HuH-7.5 (cell line): ENCODE results near the gene CARHSP1.
"Not testable (repeated sequence)": the region's sequence is repeated elsewhere in the genome, so short reads cannot be mapped to it uniquely, and the experiment has no call there.

Experiments used
- DNase-seq: peaks from one replicate; pipeline ENCODE4 v3.0.0; 2011; ENCODE audit warnings: low spot score

CARHSP1 gene

DNA sequence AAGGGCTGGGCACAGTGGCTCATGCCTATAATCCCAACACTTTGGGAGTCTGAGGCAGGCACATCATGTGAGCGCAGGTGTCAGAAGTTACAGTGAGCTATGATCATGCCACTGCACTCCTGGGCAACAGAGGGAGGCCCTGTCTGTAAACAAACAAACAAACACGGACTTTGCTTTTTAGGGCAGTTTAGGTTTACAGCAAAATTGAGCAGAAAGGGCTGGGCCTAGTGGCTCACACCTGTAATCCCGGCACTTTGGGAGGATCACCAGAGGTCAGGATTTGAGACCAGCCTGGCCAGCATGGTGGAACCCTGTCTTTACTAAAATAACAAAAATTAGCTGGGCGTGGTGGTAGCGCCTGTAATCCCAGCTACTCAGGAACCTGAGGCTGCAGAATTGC is 3.3 kb upstream of the CARHSP1 start:
- DNase-seq = no peak

DNA sequence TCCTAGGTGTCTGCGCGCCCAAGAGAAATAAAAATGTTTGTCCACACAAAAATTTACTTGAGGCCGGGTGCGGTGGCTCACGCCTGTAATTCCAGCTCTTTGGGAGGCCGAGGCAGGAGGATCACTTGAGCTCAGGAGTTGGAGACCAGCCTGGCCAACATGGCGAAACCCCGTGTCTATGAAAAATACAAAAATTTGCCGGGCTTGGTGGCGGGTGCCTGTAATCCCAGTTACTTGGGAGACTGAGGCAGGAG is 1.1 kb upstream of the CARHSP1 start:
- DNase-seq = not testable (repeated sequence)

DNA sequence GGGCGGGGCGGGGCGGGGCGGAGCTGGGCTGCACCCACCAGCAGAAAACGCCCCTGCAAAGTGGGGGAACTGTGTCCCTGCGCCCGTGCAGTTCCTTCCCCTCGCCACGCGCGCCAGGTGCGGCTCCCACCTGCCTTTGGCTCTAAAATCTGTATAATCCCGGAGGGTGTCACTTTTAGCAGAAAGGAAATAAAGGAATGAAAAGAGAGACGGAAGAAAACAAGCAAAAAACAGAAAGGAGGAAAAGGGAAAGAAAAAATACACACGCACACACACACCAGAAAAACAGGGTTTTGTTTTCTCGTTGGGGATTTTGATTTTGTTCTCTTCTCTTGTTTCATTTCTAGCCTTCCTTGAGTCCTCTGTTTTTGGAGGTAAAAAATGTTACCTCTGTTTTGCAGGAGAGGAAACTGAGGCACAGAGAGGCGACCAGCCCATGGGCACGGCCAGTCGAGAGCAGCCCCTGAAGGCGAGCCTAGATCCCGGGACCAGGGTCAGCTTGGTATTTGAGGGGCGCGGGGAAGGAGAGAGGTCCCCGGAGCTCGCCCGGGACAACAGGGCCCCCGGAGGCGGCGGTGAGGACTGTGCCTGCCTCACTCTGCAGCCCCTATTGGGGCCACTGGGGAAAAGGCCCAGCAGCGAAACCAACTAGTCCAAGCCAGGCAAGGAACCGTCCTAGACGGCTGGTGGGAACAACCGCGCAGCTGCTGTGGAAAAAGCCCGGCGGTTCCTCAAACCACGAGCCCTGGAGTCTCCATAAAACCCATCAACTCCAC is 594 bp upstream of the CARHSP1 start:
- DNase-seq = peak; percentile 51

DNA sequence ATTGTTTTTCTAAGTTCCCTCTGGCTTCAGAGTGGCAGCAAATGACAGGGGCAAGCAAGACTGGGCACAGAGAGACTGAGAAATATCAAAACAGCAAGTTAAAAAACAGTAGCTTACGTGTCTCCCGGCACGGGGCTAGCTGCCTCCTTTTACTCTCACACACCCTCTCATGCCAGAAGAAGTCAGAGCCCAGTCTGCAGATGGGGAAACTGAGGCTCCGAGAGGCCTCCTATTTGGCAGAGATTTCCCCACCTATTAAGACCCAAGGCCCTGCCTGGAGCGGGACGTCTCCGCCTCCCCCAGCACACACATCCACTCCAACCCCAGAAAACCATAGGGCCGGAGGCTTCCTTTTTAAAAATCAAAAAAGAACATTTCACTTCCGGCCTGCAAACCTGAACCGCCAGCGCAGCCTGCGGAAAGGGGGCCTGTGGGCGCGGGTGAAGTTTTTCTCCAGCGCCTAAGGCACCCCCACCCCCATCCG is 832 bp downstream of the CARHSP1 start:
- DNase-seq = no peak

DNA sequence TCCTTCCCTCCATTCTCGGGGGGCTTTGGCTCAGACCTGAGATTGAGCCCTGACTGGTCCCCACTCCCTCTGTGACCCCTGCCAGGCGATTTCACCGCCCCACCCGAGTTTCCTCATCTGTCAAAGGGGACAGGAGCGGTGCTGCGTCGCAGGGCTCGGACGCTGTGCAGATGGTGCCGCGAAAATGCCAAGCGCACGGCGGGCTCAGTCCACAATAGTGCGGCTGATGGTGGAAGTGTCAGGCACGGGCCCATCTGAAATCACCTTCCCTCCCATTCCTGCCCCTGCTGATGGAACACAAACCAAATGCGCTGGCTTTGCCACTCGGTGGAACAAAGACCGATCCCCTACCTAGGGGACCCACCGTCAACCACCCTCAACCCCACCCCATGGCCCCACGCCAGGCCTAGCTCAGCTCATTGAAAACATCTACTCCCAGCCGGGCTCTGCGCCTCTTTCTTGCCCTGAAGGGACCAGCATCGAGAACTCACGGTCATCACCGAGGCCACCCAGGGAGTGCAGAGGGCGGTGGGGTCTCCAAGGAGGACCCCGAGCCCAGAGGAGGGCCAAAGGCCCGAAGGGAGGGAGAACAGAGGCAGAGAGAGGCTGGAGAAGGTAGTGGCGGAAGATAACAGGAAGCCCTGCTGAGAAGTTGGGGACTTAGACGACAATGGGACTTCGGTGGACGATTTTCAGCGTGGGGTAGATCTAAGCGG is 1.4 kb downstream of the CARHSP1 start:
- DNase-seq = no peak

DNA sequence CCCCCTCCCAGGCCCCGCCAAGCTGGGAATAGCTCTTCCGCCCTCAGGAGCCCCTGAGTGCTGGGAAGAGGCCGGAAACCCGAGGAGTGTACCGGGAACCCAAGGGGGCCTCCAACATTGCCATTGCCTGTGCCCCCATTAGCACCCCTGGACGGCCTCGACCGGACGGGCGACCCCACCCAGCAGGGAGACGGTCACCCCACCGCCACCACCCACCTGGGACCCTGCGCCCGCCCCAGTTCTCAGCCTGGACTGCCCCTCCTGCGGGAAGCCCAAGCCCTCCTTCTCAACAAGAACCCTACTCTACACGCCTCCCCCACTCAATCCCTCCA is 2.0 kb downstream of the CARHSP1 start:
- DNase-seq = no peak

DNA sequence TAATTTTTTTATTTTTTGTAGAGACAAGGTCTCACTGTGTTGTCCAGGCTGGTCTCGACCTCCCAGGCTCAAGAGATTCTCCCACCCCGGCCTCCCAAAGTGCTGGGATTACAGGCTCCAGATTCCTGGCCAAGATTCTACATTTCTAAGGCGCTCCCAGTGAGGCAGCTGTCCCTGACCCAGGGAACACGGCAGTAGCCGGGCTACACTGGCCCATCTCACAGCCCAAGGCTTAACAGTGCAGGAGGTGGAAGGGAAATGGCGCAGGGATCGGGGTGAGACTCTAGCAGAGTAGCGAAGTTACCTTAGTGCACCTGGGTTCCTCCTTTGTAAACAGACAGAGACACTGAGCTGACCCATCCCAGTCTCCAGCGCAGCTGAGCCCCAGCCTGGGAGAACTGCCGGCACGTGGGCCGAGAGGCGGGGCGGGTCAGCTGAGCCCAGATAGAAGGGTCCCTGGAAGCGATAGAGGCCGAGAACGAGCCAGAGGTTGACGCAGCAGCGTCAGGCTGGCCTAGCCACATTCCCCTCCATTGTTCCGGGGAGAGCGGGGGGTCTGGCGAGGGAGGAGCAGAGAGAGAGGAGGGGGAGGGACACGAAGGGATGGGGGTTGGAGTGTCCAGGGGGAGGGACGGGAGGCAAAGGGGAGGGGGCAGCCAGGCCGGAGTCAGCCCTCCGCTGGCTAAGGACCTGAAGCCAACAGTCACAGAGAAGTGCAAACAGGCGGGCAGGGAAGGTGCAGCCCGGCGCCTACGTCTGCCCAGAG is 2.5 kb downstream of the CARHSP1 start:
- peak; percentile 43 for DNase-seq

DNA sequence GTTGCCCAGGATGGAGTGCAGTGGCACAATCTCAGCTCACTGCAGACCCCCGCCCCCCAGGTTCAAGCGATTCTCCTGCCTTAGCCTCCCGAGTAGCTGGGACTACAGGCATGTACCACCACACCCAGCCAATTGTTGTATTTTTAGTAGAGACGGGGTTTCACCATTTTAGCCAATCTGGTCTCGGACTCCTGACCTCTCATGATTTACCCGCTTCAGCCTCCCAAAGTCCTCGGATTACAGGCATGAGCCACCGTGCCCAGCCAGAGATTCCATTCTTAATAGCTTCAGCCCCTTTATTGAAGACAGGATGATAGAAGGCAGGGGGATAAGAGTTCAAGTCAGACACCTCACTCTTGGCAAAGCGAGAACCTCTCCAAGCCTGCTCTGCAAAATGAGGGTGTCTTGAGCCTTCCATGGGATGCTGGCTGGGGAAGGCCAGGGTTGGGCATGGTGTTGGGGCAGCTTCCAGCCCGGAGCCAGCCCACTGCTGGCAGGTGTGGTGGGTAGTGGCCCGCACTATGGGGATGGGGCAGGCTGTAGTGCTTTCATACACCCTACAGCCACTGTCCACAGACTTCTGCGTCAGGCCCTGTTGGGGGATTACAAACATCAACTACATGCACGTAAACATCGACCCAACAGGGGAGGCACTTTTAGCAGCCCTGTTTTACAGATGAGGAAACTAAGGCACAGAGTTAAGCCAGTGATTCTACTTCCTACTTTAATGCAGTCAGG is 3.5 kb downstream of the CARHSP1 start:
- no peak for DNase-seq

DNA sequence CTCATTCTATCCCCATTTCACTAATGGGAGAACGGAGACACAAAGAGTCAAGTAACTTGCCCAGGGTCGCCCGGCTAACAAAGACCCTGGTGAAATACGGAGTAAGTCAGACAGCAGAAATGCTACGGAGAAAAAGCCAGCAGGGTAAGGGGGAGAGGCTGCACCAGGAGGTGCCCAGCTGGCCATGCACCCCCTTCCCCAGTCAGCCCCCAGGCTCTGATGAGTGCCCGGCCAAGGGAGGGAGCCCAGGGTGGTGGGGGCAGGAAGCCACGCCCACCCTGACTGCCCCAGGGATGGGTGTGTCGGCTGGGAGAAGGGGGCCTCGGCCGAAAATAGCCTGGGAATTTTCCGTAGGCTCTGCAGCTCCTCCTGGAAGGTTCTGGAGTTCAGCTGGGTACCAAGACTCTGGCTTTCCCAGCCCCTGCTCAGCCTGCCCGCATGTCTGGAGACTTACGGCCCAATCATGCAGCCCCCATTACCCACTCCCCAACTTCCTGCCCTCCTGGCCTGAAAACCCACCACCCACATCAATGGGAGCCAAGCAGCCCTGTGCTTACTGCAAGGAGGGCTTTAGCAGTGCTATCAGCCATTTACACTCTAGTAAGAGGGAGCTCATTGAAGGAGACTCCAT is 4.2 kb downstream of the CARHSP1 start:
- no peak for DNase-seq

DNA sequence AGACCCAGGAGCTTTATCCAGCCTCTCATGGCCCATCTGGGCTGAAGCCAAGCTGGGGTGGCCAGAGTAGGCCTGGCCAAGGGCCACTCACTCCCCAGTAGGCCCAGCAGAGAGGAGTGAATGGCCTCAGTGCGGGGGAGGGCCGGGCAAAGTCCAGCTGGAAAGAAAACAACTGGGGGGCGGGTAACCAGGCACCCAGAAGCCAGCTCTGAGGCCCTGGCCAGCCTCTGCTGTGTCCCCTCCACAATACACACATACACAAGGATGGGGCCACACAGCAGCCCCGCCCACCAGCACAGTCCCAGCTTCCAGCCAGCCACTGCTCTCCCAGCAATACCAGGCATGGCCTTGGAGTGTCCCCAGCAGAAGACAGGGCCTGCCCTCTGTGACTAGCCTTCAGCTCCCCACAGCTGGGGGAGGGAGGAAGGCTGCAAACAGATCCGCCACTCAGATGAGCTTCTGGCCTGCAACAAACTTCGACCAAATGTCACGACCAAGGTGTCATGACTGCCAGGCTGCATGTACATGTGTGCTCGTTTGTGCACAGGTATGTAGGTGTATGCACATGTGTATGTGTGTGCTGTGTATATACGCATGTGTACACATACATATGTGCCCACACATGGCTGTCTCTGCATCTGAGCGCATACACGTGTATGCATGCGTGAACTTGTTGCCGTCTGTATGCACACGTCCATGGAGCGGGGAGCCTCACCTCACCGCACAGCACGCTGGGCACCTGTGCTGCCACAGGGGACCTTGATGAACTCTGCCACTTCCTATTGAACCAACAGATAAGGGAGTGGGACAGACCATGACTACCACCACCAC is 5.0 kb downstream of the CARHSP1 start:
- DNase-seq = peak; percentile 83

DNA sequence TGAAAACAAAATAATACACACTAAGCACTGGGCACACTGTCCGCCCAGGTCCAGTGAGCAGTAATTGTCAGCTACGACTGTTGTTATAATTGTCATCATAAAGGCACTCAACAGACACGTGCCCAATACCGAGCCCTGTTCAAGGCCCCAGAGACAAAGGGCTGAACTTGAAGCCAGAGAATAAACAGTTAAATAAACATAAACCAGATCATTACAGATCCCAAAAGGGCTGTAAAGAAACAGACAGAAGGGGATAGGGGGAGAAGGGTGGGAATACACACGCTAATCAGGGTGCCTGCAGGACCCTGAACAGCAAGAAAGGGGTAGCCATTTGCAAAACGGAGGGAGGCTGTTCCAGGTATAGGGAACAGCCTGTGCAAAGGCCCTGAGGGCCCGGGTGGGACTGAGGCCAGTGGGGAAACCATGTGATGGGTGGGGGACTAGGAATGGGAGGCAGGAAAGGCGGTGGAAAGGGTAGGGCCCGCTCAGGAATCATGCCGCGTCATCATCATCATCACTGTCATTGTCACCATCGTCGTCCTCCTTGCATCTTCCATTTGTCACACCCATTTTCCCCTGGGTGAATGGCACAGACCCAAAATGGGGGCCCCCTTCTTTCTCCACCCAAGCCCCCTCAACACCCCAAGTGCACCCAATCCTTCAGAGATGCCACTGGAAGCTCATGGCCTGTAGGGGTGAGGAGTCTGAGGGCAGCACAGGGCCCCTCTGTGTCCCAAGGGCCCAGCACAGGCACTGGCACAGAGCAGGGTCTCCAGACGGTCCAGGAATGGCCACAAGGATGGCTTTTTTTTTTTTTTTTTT is 6.3 kb downstream of the CARHSP1 start:
- DNase-seq = no peak

DNA sequence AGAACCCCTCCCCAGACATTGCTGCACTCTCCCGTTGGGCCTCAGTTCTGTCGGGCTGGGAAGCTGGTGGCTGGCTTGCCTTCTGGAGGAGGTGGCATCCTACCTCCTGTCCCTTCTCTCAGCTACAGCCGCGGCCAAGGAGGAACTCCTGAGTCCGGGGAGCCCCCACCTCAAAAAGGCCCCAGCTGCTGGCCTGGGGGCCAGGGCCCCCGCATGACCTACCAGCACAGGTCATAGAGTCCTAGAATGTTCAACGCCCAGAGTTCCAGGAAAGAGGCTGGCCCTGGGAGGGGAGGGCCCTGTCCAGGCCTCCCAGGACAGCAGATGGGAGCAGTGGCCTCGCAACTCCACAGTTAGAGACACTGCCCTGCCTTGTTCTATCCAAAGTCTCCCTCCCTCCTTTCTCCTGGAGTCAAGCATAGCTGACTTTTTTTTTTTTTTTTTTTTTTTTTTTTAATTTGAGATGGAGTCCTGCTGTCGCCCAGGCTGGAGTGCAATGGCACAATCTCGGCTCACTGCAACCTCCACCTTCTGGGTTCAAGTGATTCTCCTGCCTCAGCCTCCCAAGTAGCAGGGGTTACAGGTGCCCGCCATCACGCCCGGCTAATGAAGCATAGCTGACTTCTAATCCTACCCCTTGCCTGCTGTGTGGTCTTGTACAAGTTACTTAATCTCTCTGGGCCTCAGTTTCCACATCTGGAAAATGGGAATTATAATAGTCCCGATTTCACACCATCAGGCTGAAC is 7.1 kb downstream of the CARHSP1 start:
- no peak for DNase-seq

DNA sequence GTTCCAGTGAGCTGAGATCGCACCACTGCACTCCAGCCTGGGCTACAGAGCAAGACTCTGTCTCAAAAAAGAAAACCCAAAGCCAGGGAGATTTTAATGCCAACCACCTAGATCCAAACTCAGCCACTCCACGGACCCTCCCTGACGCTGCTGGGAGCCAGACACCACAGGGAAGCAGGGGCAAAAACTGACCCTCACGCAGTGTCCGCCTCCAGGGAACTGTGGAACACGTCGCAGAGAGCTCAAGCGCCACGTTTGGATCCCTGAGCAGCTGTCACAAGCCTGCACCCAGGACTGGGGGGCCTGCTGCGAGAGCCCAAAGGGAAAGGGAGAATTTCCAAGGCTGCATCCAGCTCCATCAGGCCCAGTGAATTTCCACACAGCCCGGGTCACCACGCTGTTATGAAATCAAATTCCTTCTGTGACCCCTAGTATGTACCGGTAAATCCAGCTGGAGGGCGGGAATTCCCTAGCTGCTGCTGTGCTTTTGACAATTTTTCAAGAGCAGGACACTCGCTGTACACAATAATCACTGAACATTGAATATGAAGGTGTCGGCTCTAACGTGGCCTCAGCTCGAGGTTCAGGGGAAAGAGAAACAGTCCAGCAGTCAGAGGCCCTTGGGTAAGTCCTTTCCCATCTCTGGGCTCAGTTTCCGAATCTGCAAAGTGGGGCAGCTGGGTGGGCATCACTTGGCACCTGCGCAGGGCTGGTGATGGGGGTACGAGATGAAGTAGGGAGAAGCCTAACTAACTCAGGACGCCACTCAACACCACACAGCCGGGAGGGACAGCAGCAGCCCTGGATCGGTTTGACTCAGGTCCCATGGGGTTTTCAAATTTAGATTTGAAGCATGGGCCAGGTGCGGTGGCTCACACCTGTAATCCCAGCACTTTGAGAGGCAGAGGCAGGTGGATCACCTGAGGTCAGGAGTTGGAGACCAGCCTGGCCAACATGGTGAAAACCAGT is 8.6 kb downstream of the CARHSP1 start:
- DNase-seq = peak; percentile 69

DNA sequence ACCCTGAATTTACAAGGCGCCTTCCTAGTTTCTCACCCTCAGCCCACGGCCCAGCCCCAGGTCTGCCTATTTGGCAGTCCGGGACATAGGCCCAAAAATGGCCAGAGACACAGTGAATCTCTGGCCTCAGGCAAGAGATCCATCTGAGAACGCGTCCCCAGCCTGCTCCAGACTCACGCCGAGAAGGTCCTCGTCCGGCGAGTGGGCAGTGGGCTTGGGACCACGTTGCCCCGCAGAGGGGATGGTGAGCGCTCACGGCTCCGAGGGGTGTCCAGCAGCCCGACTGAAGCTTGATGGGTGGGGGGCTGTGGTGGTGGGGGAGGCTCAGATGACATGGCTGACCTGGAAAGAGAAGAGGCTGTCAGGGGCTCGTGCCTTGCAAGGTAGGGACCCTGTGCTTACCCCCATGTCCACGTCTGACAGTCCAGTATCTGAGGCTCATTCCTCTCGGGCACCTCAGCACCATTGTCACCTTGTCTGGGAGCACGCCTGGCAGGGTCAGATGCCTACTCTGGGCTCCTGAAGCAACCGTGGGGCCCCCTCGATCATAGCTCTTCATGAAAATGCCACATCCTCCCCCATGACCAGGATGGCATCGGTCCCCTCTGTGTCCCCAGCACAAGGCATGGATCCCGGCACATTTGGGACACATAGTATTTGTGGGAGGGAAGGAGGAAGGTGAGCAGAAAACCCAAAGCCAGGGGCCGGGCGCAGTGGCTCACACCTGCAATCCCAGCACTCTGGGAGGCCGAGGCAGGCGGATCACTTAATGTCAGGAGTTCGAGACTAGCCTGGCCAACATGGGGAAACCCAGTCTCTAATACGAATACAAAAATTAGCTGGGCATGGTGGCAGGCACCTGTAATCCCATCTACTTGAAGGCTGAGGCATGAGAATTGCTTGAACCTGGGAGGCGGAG is 9.6 kb downstream of the CARHSP1 start:
- no peak for DNase-seq

DNA sequence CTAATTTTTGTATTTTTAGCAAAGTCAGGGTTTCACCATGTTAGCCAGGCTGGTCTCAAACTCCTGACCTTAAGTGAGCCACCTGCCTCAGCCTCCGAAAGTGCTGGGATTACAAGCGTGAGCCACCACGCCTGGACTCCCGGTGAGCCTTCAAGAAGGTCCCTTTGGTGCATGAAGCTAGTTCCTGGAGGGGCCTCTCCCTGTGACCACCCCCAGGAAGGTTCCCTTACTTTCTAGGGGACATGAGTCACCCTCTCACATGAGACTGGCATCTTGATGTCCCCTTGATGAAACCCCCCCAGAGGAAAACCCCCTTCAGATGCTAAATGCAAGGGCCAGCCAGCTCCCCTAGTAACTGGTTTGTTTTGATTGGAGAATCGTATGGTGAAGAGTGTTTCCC is 12.8 kb downstream of the CARHSP1 start:
- DNase-seq = no peak

DNA sequence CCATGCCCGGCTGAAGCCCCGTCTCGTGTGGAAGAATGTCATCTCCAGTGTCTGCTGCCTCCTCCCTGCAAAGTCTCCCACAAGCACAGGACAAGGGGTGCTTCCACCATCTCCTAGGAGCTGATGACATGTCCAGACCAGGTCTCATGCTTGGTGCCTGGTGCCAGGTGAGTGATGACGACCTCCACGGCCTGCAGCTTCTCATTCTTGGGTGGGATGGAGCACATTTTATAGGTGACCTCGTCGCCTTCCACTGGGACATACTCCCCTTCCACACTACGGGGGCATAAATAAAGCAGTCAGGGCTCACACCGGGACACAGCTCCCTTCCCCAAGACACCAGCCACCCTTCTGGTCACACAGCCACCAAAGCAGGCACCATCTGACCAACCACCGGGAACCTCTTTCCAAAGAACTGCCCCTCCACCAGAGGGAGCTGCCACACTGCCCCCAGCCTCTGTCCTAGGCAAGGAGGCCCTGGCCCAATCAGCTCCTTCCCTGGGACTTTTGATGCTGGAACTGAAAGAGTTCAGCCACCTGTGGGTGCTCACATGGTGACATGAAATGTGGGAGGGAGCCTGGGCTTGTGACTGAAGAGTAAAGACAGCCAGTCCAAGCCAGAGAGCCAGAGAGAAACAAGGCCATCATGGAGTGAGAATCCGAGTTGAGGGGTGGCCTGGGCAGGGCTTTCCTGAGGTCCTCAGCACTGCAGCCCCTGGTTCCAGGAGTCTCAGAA is 13.6 kb downstream of the CARHSP1 start:
- no peak for DNase-seq
